ENCODE measurements around the gene LMAN1L. TPM values are rescaled to one million over a fixed set of nuclear protein-coding genes. Genes with fewer than 3 reads are reported as not detected.

Gene LMAN1L
- total RNA-seq, 4 donors from 2014 or later = not detected

GRCh38 chr15:74777769-74778598, 34.7 kb upstream of the LMAN1L start:
- TF ChIP-seq, protein P1, sequence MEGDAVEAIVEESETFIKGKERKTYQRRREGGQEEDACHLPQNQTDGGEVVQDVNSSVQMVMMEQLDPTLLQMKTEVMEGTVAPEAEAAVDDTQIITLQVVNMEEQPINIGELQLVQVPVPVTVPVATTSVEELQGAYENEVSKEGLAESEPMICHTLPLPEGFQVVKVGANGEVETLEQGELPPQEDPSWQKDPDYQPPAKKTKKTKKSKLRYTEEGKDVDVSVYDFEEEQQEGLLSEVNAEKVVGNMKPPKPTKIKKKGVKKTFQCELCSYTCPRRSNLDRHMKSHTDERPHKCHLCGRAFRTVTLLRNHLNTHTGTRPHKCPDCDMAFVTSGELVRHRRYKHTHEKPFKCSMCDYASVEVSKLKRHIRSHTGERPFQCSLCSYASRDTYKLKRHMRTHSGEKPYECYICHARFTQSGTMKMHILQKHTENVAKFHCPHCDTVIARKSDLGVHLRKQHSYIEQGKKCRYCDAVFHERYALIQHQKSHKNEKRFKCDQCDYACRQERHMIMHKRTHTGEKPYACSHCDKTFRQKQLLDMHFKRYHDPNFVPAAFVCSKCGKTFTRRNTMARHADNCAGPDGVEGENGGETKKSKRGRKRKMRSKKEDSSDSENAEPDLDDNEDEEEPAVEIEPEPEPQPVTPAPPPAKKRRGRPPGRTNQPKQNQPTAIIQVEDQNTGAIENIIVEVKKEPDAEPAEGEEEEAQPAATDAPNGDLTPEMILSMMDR (IDR thresholded peaks at IDR 0.05) = no peak
- ATAC-seq (ENCODE audit: low FRiP score) = no peak
- no peak for DNase-seq (ENCODE audit: low spot score)

GRCh38 chr15:74778599-74778970, 34.0 kb upstream of the LMAN1L start:
- no peak for DNase-seq (ENCODE audit: low spot score)
- TF ChIP-seq, protein P1 (IDR thresholded peaks at IDR 0.05) = no peak
- ATAC-seq (ENCODE audit: low FRiP score) = no peak

GRCh38 chr15:74779162-74779648, 33.4 kb upstream of the LMAN1L start:
- TF ChIP-seq, protein P1 (IDR thresholded peaks at IDR 0.05) = no peak
- ATAC-seq (ENCODE audit: low FRiP score) = no peak
- no peak for DNase-seq (ENCODE audit: low spot score)

DNA sequence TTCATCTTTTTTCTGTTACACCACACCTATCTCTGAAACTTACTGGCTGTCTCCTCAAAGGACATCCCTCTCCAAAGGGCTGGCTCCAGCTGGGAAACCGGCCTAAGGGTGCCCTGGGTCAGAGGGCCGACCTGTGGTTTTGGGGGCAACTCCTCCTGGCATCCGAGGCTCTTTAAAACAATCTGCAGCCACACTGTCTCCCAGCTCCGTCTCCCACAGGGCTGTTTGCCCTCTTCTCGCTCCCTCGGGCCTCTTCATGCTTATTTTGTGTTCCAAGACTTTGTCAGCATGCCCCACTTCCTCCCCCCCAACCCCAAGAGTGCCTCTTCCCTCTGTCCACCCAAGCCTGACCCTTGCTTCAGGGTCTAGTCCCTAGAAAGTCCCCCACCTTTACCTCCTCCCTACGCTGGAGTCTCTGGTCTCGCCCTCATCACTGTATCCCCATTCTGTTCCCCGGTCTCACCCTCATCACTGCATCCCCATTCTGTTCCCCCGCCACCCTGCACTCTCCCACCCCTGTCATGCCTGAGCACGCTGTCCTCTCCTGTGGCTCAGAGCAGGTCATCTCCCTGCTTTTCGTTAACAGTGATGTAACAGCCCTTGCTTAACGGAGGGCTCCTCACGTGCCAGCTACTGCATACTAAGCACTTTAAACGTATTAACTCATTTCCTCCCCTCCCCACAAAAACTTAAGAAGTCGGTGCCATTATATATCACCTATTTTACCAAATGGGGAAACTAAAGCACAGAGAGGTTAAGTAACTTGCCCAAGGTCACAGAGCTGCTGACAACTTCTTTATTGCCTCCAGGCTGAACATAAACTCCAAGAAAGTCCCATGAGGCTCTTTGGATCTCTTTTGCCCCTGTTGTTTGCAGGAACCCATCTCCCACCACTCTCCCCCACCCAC, 31.9 kb upstream of the LMAN1L start:
- TF ChIP-seq, protein P1 (IDR thresholded peaks at IDR 0.05) = no peak
- no peak for DNase-seq (ENCODE audit: low spot score)

DNA sequence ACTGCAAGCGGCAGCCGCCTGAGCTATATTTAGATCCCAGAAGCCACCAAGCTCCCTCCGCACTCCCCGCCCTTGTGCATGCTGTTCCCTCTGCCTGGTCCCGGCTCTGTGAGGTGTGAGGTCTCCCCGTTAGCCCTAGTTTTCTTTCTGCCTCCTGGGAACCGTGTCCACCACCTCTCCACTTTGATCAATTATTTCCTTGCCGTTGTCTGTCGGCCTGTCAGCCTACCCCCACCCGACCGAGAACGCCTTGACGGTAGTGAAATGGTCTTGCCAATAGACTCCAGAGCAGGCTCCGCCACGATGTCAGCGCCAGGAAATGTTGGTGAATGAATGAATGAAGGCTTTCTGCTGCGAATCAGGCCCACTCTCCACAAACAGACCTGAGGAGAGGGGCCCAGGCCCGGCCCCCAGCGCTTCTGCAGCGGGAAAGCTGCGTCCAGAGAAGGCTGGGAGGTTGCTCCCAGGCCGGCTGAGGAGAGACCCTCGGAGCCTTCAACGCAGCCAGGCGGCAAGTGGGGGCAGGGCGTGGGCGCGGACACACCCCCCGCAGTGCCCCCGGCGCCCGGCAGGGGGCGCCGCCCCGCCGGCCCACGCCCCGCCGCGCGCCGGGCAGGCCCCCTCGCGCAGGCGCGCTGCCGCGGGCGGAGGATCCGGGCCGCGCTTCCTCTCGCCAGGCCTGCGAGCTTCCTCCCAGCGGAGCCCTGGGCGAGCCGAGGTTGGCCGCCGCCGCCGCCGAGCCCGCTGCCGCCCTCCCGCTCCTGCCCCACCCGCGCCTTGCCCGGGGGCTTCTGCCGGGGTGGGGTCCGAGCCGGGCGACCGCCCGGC, 31.0 kb upstream of the LMAN1L start, which contains the start of gene CSK:
Gene CSK, plus strand, starts transcription at position 650 of the 828 bp plus-strand sequence. CDS start 16,218 bp downstream, outside the sequence.
- ATAC-seq (ENCODE audit: low FRiP score) = peak; percentile 85
- TF ChIP-seq, protein P1 (IDR thresholded peaks at IDR 0.05) = peak in 1 of 3 donors; percentile 23
- DNase-seq (ENCODE audit: low spot score) = no peak

More for the DNA sequence above, 31.9 kb upstream of the LMAN1L start:
- ATAC-seq (ENCODE audit: low FRiP score) = no peak

Data from omental fat pad (tissue), 4 donors.